HepG2 (cell line): ENCODE measurements around the gene SLC38A3. TPM values are rescaled to one million over a fixed set of nuclear protein-coding genes. Genes with fewer than 3 reads are reported as not detected.

Experiments
- CAMTA2 ChIP-seq: sonication (generic); formaldehyde crosslinking; IDR thresholded peaks from 2 replicates; pipeline ENCODE4 v1.4.0; 2020; ENCODE audit warnings: mild to moderate bottlenecking, missing genetic modification reagents, borderline replicate concordance
- CBX2 ChIP-seq, 2 experiments: fragments of 200-600 bp in 1 of 2; sonication (generic); formaldehyde crosslinking in 1 of 2; IDR thresholded peaks; 2 replicates each; pipeline versions ENCODE4 v1.7.0 to v1.8.1; 2018 to 2022; ENCODE audit warnings: low read depth in 2 of 2, low read length in 1 of 2, mild to moderate bottlenecking in 1 of 2, missing genetic modification reagents in 1 of 2
- DPF2 ChIP-seq: sonication (generic); formaldehyde crosslinking; IDR thresholded peaks from 2 replicates; pipeline ENCODE4 v1.4.0; 2020; ENCODE audit warnings: mild to moderate bottlenecking, low read depth, missing genetic modification reagents, borderline replicate concordance
- ISL2 ChIP-seq: sonication (generic); formaldehyde crosslinking; IDR thresholded peaks from 2 replicates; pipeline ENCODE4 v1.5.0; 2020; ENCODE audit warnings: missing genetic modification reagents
- JARID2 ChIP-seq: sonication (generic); formaldehyde crosslinking; IDR thresholded peaks from 2 replicates; pipeline ENCODE4 v1.8.1; 2023; ENCODE audit warnings: missing genetic modification reagents, inconsistent platforms; ENCODE audit not compliant: insufficient replicate concordance
- KAT8 ChIP-seq: IDR thresholded peaks from 2 replicates; pipeline ENCODE4 v1.6.1; 2016; ENCODE audit warnings: missing genetic modification reagents, missing compliant biosample characterization
- MATR3 ChIP-seq: sonication (generic); formaldehyde crosslinking; IDR thresholded peaks from 2 replicates; pipeline ENCODE4 v1.4.0; 2020; ENCODE audit warnings: missing genetic modification reagents
- MTF2 ChIP-seq: sonication (generic); formaldehyde crosslinking; IDR thresholded peaks from 2 replicates; pipeline ENCODE4 v1.5.0; 2020; ENCODE audit warnings: missing genetic modification reagents, borderline replicate concordance
- REL ChIP-seq: sonication (generic); formaldehyde crosslinking; conservative IDR thresholded peaks from 2 replicates; pipeline ENCODE4 v1.8.0; 2022; ENCODE audit warnings: mild to moderate bottlenecking, missing genetic modification reagents, moderate library complexity
- RXRB ChIP-seq: IDR thresholded peaks from 2 replicates; pipeline ENCODE4 v1.6.1; 2016; ENCODE audit warnings: borderline replicate concordance, missing genetic modification reagents, missing compliant biosample characterization
- SP1 ChIP-seq, 2 experiments: fragments of 450-650 bp in 1 of 2; sonication (generic) in 1 of 2; formaldehyde crosslinking in 1 of 2; IDR thresholded peaks; 2 replicates each; pipeline versions ENCODE4 v1.4.0 to v1.6.1; 2016 to 2020; ENCODE audit warnings: missing genetic modification reagents in 1 of 2
- TCF7L2 ChIP-seq: IDR thresholded peaks from 2 replicates; pipeline ENCODE4 v1.6.1; 2011; ENCODE audit warnings: mild to moderate bottlenecking, low read depth, low read length, moderate library complexity
- ZBTB21 ChIP-seq: sonication (generic); formaldehyde crosslinking; IDR thresholded peaks from 2 replicates; pipeline ENCODE4 v1.4.0; 2020; ENCODE audit warnings: missing genetic modification reagents
- ZFP36 ChIP-seq: fragments of 150-350 bp; IDR thresholded peaks from 2 replicates; pipeline ENCODE4 v1.6.1; 2018; ENCODE audit warnings: borderline replicate concordance, low read length, low read depth; ENCODE audit not compliant: partially characterized antibody
- ZNF260 ChIP-seq: sonication (generic); formaldehyde crosslinking; IDR thresholded peaks from 2 replicates; pipeline ENCODE4 v1.4.0; 2020; ENCODE audit warnings: missing genetic modification reagents, low read depth, mild to moderate bottlenecking, borderline replicate concordance
- ZNF3 ChIP-seq: IDR thresholded peaks from 2 replicates; pipeline ENCODE4 v1.7.0; 2017; ENCODE audit warnings: inconsistent platforms
- ZNF367 ChIP-seq: sonication (generic); formaldehyde crosslinking; IDR thresholded peaks from 2 replicates; pipeline ENCODE4 v1.4.0; 2020; ENCODE audit warnings: missing genetic modification reagents, borderline replicate concordance
- ZNF451 ChIP-seq: sonication (generic); formaldehyde crosslinking; IDR thresholded peaks from 2 replicates; pipeline ENCODE4 v1.5.0; 2020; ENCODE audit warnings: mild to moderate bottlenecking, missing genetic modification reagents
- polyA plus RNA-seq, 8 experiments: library from polyadenylated mRNA; depleted of rRNA in 3 of 8; stranded (reverse) in 7 of 8; unstranded in 1 of 8; fragments of >200 nt; fragmentation: Illumina TruSeq in 4 of 8; extraction: Trizol in 4 of 8; gene quantifications; 2 replicates each; pipeline versions ENCODE4 v1.2.1 to v1.2.3, GENCODE V29; 2011 to 2016; ENCODE audit warnings: low read depth in 4 of 8, missing spikeins in 1 of 8, mixed read lengths in 1 of 8; ENCODE audit not compliant: insufficient read depth in 1 of 8
- total RNA-seq, 5 experiments: library from RNA; depleted of rRNA; stranded (reverse); fragments of >200 nt; fragmentation: Illumina TruSeq; extraction: Trizol; gene quantifications; 2 replicates each; pipeline ENCODE4 v1.2.3, GENCODE V29; 2016; ENCODE audit warnings: low read depth in 1 of 5
- TF ChIP-seq, protein P1 (sequence below): sonication (generic); formaldehyde crosslinking; IDR thresholded peaks from 2 replicates; pipeline ENCODE4 v1.4.0; 2020; ENCODE audit warnings: missing genetic modification reagents, borderline replicate concordance
- TF ChIP-seq, protein P2 (sequence below): sonication (generic); formaldehyde crosslinking; IDR thresholded peaks from 2 replicates; pipeline ENCODE4 v1.9.0; 2021; ENCODE audit warnings: missing genetic modification reagents, borderline replicate concordance
- TF ChIP-seq, protein P3 (sequence below): sonication (generic); formaldehyde crosslinking; IDR thresholded peaks from 2 replicates; pipeline ENCODE4 v1.5.0; 2020; ENCODE audit warnings: mild to moderate bottlenecking, missing genetic modification reagents, moderate library complexity

The SLC38A3 gene
- total and polyA plus RNA-seq, 2 of the 13 experiments (the other 11 are each of a cell fraction or from before 2014, with no cell fraction given): 29.8 to 164 TPM

DNA sequence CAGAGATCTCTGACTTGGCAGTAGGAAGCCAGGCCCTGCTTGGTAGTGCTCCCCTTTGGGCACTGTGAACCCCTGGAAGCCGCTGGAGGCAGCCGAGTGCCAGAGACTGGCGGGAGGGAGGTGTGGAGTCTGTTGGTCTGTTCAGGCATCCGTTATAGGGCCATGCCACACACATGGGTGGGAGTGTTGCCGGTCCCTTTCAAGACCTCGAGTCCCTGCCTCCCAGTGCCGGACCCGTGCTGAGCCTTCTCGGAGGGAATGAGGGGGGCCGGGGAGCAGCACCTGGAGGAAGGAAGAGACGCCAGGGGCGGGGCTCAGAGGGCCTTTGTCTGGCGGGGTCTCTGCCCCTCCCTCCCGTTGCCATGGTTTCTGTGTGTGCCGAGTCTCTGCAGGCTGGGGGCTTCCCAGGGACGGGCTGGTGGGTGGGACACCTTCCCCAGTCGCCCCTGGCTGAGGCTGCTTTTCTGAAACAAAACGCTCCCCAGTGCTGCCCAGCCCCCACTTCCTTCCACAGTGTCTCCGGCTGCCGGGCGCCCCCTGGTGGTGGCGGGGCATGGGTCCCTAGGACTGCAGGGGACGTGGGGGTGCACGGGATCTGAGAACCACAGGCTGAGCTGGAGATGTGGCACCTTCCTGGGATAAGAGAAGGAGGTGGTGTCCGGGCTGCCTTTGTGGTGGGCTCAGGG lies 40.9 kb downstream of the SLC38A3 start (continued):
- no peak for TF ChIP-seq REL (CRISPR knock-in tag)
- no peak; the same call in 1 of the 2 replicates for TF ChIP-seq MTF2 (CRISPR knock-in tag)
- TF ChIP-seq ZNF3 (CRISPR knock-in tag): no peak
- TF ChIP-seq ZBTB21 (CRISPR knock-in tag): no peak
- TF ChIP-seq MATR3 (CRISPR knock-in tag): no peak
- no peak for TF ChIP-seq DPF2 (CRISPR knock-in tag)
- no peak for TF ChIP-seq CBX2 (IDR thresholded peaks at IDR 0.05; ENCODE audit: low read depth, low read length)
- no peak for TF ChIP-seq CBX2 (CRISPR knock-in tag; IDR thresholded peaks at IDR 0.05; ENCODE audit: low read depth)
- no peak for TF ChIP-seq ISL2
- TF ChIP-seq RXRB: peak; percentile 61; the same call in 1 of the 2 replicates
- TF ChIP-seq ZFP36: no peak
- TF ChIP-seq, protein P1, sequence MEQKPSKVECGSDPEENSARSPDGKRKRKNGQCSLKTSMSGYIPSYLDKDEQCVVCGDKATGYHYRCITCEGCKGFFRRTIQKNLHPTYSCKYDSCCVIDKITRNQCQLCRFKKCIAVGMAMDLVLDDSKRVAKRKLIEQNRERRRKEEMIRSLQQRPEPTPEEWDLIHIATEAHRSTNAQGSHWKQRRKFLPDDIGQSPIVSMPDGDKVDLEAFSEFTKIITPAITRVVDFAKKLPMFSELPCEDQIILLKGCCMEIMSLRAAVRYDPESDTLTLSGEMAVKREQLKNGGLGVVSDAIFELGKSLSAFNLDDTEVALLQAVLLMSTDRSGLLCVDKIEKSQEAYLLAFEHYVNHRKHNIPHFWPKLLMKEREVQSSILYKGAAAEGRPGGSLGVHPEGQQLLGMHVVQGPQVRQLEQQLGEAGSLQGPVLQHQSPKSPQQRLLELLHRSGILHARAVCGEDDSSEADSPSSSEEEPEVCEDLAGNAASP (CRISPR knock-in tag): peak; percentile 45; the same call in 1 of the 2 replicates
- no peak for TF ChIP-seq SP1 (IDR thresholded peaks at IDR 0.05)
- no peak for TF ChIP-seq SP1 (CRISPR knock-in tag; IDR thresholded peaks at IDR 0.05)
- no peak for TF ChIP-seq ZNF451
- TF ChIP-seq, protein P2, sequence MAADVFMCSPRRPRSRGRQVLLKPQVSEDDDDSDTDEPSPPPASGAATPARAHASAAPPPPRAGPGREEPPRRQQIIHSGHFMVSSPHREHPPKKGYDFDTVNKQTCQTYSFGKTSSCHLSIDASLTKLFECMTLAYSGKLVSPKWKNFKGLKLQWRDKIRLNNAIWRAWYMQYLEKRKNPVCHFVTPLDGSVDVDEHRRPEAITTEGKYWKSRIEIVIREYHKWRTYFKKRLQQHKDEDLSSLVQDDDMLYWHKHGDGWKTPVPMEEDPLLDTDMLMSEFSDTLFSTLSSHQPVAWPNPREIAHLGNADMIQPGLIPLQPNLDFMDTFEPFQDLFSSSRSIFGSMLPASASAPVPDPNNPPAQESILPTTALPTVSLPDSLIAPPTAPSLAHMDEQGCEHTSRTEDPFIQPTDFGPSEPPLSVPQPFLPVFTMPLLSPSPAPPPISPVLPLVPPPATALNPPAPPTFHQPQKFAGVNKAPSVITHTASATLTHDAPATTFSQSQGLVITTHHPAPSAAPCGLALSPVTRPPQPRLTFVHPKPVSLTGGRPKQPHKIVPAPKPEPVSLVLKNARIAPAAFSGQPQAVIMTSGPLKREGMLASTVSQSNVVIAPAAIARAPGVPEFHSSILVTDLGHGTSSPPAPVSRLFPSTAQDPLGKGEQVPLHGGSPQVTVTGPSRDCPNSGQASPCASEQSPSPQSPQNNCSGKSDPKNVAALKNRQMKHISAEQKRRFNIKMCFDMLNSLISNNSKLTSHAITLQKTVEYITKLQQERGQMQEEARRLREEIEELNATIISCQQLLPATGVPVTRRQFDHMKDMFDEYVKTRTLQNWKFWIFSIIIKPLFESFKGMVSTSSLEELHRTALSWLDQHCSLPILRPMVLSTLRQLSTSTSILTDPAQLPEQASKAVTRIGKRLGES (CRISPR knock-in tag): no peak
- no peak for TF ChIP-seq CAMTA2 (CRISPR knock-in tag)
- TF ChIP-seq, protein P3, sequence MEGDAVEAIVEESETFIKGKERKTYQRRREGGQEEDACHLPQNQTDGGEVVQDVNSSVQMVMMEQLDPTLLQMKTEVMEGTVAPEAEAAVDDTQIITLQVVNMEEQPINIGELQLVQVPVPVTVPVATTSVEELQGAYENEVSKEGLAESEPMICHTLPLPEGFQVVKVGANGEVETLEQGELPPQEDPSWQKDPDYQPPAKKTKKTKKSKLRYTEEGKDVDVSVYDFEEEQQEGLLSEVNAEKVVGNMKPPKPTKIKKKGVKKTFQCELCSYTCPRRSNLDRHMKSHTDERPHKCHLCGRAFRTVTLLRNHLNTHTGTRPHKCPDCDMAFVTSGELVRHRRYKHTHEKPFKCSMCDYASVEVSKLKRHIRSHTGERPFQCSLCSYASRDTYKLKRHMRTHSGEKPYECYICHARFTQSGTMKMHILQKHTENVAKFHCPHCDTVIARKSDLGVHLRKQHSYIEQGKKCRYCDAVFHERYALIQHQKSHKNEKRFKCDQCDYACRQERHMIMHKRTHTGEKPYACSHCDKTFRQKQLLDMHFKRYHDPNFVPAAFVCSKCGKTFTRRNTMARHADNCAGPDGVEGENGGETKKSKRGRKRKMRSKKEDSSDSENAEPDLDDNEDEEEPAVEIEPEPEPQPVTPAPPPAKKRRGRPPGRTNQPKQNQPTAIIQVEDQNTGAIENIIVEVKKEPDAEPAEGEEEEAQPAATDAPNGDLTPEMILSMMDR (CRISPR knock-in tag): peak; percentile 98
- no peak for TF ChIP-seq ZNF260 (CRISPR knock-in tag)
- no peak for TF ChIP-seq TCF7L2
- no peak for TF ChIP-seq ZNF367 (CRISPR knock-in tag)
- TF ChIP-seq KAT8: peak; percentile 74; the same call in 1 of the 2 replicates
- TF ChIP-seq JARID2: no peak
